Upper lobe of left lung (tissue), 6 donors: Measurements from ENCODE around the gene CITED4. TPM values are rescaled to one million over a fixed set of nuclear protein-coding genes. Genes with fewer than 3 reads are reported as not detected.
A peak's percentile ranks its signal among the peaks of the same experiment; 100 is the strongest.

Experiments used
- ATAC-seq, 2 donors: fragments of 200-7000 bp; cut with Tn5 transposase; one replicate each; pipeline ENCODE4 v1.9.1; 2022; ENCODE audit warnings: mild to moderate bottlenecking in 2 of 2, moderate library complexity in 2 of 2; ENCODE audit not compliant: low FRiP score in 2 of 2
- DNase-seq, 2 donors: peaks; one replicate each; pipeline ENCODE4 v3.0.0-alpha.2; 2019 to 2020
- H3K27ac ChIP-seq, 4 donors: fragments of 200-600 bp; sonication (generic); one replicate each; pipeline ENCODE4 v1.5.1; 2016 to 2019
- H3K27me3 ChIP-seq, 4 donors: fragments of 200-600 bp; sonication (generic); one replicate each; pipeline ENCODE4 v1.5.1; 2017 to 2019
- H3K36me3 ChIP-seq, 4 donors: fragments of 200-600 bp; sonication (generic); one replicate each; pipeline ENCODE4 v1.5.1; 2016 to 2019
- H3K4me1 ChIP-seq, 4 donors: fragments of 200-600 bp; sonication (generic); one replicate each; pipeline ENCODE4 v1.5.1; 2018 to 2019
- H3K4me3 ChIP-seq, 4 donors: fragments of 200-600 bp; sonication (generic); one replicate each; pipeline ENCODE4 v1.5.1; 2017 to 2019; ENCODE audit warnings: mild to moderate bottlenecking in 2 of 4, moderate library complexity in 1 of 4
- H3K9me3 ChIP-seq, 4 donors: fragments of 200-600 bp; sonication (generic); one replicate each; pipeline ENCODE4 v1.5.1; 2018 to 2019
- EP300 ChIP-seq, 4 donors: sonication (generic); formaldehyde crosslinking; IDR thresholded peaks; one replicate each; pipeline ENCODE4 v1.5.1; 2017; ENCODE audit warnings: antibody characterized with exemption in 4 of 4, control low read depth in 2 of 4
- POLR2A ChIP-seq, 4 donors: fragments of 450-650 bp; IDR thresholded peaks; one replicate each; pipeline ENCODE4 v1.5.1; 2016 to 2017; ENCODE audit warnings: antibody characterized with exemption in 4 of 4, mild to moderate bottlenecking in 2 of 4
- POLR2AphosphoS5 ChIP-seq, 2 donors: sonication (generic); formaldehyde crosslinking; IDR thresholded peaks; one replicate each; pipeline ENCODE4 v1.5.1; 2017; ENCODE audit warnings: antibody characterized with exemption in 2 of 2
- WGBS, 2 donors: methylation state at CpG; one replicate each; pipeline ENCODE4 v1.1.5; 2017 to 2018; 5-methylcytosine and 5-hydroxymethylcytosine counted together
- total RNA-seq, 6 donors: library from RNA; depleted of rRNA in 4 of 6; stranded (reverse); fragments of >200 nt in 4 of 6; gene quantifications; one replicate each; pipeline versions ENCODE4 v1.1.0 to v1.2.1, GENCODE V29; 2016 to 2021
- TF ChIP-seq, protein P1 (sequence below), 6 experiments: fragments of 450-650 bp in 4 of 6; fragments of 200-600 bp in 2 of 6; sonication (generic) in 2 of 6; IDR thresholded peaks; one replicate each; pipeline ENCODE4 v1.5.1; 2016 to 2019; ENCODE audit warnings: antibody characterized with exemption in 6 of 6
- donor health status: DM: no; HTN: no; CAD: no; lungs with moderate emphysema.
- donor health status: DM: no; HTN: yes; CAD: no; lungs with severe emphysema.

CITED4 gene
- total RNA-seq, 6 donors from 2014 or later, result 8.4 to 36.5 (median 19.8) TPM

DNA sequence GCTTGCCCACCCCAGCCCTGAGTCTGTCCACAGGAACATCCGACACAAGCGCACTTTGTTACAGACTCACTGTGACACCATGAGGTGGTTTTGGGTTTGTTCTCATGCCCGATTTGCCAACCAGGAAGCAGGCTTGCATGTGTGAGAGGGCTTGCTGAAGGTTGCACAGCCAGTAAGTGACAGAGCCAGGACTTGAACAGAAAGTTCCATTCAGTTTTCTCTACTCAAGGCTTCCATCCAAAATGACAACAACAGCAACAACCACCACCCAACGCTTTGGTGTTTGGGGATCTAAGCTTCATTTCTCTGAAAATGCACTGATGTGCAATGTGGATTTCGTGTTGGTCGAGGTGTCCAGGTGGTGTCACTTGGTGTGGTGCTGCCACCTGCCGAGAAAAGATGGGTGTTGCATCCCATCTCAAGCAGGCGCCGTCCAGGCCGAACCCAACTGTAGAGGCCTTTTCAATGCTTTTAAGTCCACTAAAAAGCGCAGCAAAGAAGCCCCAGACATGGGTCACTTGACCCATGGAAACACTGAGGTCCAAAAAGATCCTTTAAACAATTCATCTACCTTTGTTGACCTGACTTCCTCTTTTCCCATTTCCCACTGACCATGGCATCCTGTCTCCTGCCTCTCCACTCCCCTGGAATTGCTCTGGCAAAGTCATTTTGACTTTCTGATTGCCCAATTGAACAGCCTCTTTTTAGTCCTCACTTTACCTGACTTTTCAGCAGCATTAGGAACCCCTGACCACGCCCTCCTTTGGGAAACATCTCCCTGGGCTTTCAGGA, 12.2 kb downstream of the CITED4 start:
- WGBS, 2 donors, result 13 to 14% methylated on average over 12 of the region's 12 CpGs
- no peak overlapping the region for H3K27ac ChIP-seq
- no peaks in the 10 kb centered on the region for H3K27me3 ChIP-seq
- no peaks in the 10 kb centered on the region for H3K36me3 ChIP-seq
- no peaks in the 10 kb centered on the region for H3K9me3 ChIP-seq
- no peak overlapping the region for H3K4me3 ChIP-seq
- H3K4me1 ChIP-seq, result peaks cover 0 to 6% (median 5%) of the 10 kb centered on the region in 4 donors
- TF ChIP-seq, protein P1, sequence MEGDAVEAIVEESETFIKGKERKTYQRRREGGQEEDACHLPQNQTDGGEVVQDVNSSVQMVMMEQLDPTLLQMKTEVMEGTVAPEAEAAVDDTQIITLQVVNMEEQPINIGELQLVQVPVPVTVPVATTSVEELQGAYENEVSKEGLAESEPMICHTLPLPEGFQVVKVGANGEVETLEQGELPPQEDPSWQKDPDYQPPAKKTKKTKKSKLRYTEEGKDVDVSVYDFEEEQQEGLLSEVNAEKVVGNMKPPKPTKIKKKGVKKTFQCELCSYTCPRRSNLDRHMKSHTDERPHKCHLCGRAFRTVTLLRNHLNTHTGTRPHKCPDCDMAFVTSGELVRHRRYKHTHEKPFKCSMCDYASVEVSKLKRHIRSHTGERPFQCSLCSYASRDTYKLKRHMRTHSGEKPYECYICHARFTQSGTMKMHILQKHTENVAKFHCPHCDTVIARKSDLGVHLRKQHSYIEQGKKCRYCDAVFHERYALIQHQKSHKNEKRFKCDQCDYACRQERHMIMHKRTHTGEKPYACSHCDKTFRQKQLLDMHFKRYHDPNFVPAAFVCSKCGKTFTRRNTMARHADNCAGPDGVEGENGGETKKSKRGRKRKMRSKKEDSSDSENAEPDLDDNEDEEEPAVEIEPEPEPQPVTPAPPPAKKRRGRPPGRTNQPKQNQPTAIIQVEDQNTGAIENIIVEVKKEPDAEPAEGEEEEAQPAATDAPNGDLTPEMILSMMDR (IDR thresholded peaks at IDR 0.05), result peak; percentile 78 to 92 (median 88)
- TF ChIP-seq EP300 (IDR thresholded peaks at IDR 0.05) (no peak), POLR2AphosphoS5 (IDR thresholded peaks at IDR 0.05) (no peak)
- peak; percentile 88 to 92 for ATAC-seq
- peak in 1 of 2 donors; percentile 78 for DNase-seq

- ATAC-seq (peak; percentile 80 to 81), DNase-seq (peak in 1 of 2 donors; percentile 76)
- no peaks in the 10 kb centered on the region for H3K27me3 ChIP-seq
- no peaks in the 10 kb centered on the region for H3K36me3 ChIP-seq
- H3K4me1 ChIP-seq, result peaks cover 0 to 6% (median 5%) of the 10 kb centered on the region in 4 donors
- no peak for TF ChIP-seq EP300 (IDR thresholded peaks at IDR 0.05)
- TF ChIP-seq, protein P1 (IDR thresholded peaks at IDR 0.05), result peak; percentile 78 to 90 (median 84)
- TF ChIP-seq POLR2A (IDR thresholded peaks at IDR 0.05), result no peak
- no peak for TF ChIP-seq POLR2AphosphoS5 (IDR thresholded peaks at IDR 0.05)
- H3K27ac ChIP-seq, result no peak overlapping the region
- no peak overlapping the region for H3K4me3 ChIP-seq
- WGBS, 2 donors, result 68 to 73% methylated on average over 4 to 5 of the region's 6 CpGs
- no peaks in the 10 kb centered on the region for H3K9me3 ChIP-seq
Measured at GRCh38 chr1:40848530-40849189, 13.5 kb downstream of the CITED4 start.

DNA sequence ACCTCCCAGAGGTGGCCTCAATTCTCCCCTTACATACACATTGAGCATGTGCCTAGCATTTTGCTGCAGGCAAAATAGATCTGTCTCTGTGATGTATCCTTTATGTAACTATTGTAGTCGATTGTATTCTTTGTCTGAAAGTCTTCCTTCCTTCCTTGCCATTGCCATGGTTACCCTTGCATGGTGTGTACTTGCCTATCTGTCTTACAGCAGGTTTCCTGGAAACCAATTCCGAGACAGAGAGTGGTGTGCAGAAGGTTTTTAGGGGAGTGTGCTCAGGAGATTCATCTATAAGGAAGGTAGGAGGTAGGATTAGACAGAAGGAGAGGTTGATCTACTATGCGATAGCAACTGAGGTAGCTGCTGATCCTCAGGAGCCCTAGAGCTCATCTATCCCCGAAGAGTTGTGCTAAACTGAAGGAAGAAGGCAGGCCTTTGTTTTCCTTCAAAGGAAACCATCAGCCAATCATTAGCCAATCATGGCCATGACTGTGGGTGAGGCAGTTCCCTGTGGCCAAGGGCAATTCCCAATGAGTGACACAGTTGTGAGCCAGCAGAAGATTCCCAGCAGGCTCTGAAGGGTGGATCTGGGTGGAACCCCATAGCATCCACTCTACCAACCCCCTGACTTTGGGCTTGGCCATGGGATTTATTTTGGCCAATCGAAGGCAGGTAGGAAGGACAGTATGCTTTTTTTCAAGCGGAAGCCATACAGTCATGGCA, 15.0 kb downstream of the CITED4 start:
- Histone ChIP-seq H3K4me3 (no peak overlapping the region), H3K27ac (no peak overlapping the region), H3K36me3 (no peaks in the 10 kb centered on the region), H3K4me1 (peaks cover 0 to 6% (median 5%) of the 10 kb centered on the region in 4 donors), H3K9me3 (no peaks in the 10 kb centered on the region), H3K27me3 (no peaks in the 10 kb centered on the region)
- 71 to 72% methylated on average over 5 to 6 of the region's 6 CpGs for WGBS, 2 donors
- no peak for TF ChIP-seq EP300 (IDR thresholded peaks at IDR 0.05)
- no peak for TF ChIP-seq POLR2A (IDR thresholded peaks at IDR 0.05)
- TF ChIP-seq, protein P1 (IDR thresholded peaks at IDR 0.05), result no peak
- TF ChIP-seq POLR2AphosphoS5 (IDR thresholded peaks at IDR 0.05), result no peak
- DNase-seq (no peak), ATAC-seq (no peak)

DNA sequence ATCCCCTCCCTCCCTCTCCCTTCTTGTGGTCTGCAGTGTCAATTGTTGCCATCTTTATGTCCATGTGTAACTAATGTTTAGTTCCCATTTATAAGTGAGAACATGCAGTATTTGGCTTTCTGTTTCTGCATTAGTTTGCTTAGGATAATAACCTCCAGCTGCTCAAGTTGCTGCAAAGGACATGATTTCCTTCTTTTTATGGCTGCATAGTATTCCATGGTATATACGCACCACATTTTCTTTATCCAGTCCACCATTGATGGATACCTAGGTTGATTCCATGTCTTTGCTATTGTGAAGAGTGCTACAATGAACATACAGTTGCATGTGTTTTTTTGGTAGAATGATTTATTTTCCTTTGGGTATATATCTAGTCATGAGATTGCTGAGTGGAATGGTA, 16.3 kb downstream of the CITED4 start:
- H3K4me1 ChIP-seq, result peaks cover 0 to 6% (median 5%) of the 10 kb centered on the region in 4 donors
- no peak overlapping the region for H3K27ac ChIP-seq
- DNase-seq, result no peak
- H3K27me3 ChIP-seq, result no peaks in the 10 kb centered on the region
- H3K4me3 ChIP-seq, result no peak overlapping the region
- H3K9me3 ChIP-seq, result no peaks in the 10 kb centered on the region
- TF ChIP-seq POLR2AphosphoS5 (IDR thresholded peaks at IDR 0.05), result no peak
- WGBS, 2 donors, result 92 to 100% methylated on average over 1 of the region's 1 CpG
- ATAC-seq, result no peak
- no peaks in the 10 kb centered on the region for H3K36me3 ChIP-seq
